HG02938 (cell line): ENCODE measurements around the gene PORCN.

Experiments used
- ATAC-seq: cut with Tn5 transposase; IDR thresholded peaks from one replicate; pipeline ENCODE4 v1.9.1; 2021; ENCODE audit warnings: mild to moderate bottlenecking, moderate library complexity; ENCODE audit not compliant: unreplicated experiment

PORCN gene

DNA sequence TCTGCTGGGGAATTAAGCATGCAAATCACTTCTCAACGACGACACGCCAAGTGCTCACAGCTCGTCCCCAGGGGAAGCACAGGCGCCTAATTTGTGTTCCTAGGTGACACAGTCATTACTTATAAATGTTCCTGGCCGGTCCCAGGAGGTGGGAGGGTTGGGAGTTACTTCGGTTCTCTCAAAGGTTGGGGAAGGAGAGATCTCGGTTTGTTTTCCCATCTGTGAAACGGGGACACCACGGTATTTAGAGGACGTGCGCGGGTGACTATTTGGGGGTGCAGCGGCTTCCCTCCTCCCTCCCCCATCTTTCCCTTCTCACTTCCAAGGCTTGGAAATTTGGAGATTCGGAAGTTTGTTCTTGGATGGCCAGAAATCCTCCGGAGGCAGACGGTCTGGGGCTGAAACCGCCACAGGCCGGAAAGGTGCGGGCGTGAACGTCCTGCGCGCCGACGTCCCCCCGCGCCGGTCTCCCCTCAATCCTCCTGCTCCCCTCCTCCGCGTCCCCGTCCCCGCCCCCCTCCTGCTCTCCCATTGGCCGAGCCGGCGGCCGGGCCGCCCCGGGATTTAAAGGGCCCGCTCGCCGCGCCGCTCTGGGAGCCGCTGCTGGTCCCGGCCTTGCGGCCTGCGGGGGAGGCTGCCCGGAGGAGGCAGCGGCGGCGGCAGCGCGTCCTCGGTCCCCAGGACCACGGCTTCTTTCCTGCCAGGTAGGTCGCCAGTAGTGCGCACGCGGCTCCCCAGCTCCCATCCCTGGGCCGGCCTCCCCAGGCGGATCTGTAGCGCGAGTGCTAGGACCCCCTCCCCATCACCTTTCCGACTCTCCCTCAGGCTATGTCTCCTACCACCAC lies at the start of gene PORCN:
Gene PORCN, plus strand, starts transcription at position 593 of the 845 bp plus-strand sequence. CDS start 829 bp downstream, outside the sequence.
- peak; percentile 73 for ATAC-seq

DNA sequence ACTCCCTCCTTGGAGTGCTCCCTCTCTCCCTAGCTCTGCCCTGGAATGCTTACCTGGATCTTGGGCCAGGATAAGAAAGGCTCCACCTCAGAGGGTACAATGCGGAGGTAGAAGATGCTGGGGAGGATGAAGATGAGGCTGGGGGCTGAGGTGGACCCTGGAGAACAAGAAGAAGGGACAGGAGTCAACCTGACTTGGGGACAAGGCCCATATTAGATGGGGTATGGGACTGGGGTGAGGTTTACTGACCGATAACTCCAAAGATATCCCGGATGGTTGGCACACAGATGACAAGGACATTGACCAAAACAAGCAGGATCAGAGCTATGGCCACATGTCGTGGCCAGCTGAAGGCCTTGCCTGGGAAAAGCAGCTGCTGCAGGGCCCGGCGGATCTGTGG lies 49.3 kb upstream of the PORCN start:
- ATAC-seq: no peak

DNA sequence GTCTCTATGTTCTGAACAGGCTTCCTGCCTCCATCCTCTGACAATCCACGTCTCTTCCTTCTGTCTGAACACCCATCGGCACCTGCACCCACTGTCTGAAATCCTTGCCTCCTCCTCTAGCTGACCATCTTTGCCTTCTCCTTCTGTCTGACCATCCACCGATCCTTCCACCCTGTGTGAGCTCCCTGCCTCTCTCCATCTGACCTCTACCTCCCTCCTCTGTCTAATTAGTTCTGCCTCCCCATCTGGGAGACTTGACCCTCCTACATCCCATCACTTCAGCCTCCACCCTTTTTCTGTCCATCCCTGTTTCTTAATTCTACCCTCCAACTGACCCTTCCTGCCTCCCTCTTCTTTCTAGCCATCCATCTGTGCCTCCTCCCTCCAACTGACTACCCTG lies 48.8 kb upstream of the PORCN start:
- ATAC-seq: no peak

DNA sequence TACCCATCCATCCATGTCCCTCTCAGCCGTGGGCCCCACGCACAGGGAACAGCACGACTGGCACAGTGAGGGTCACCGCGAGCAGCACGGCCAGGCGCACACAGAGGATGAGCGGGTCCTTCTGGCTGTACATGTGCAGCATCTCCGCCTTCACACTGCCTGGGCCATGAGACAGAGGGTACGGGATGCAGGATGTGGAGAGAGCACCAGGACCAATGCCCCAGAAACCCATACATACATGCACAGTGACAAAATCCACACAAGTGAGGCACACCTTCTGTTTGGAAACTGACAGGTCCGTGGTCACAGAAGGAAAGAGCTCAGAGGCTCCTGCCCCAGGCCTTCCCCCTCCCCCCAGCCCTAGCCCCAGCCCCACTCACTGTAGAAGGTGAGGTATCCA lies 48.2 kb upstream of the PORCN start:
- ATAC-seq: no peak

DNA sequence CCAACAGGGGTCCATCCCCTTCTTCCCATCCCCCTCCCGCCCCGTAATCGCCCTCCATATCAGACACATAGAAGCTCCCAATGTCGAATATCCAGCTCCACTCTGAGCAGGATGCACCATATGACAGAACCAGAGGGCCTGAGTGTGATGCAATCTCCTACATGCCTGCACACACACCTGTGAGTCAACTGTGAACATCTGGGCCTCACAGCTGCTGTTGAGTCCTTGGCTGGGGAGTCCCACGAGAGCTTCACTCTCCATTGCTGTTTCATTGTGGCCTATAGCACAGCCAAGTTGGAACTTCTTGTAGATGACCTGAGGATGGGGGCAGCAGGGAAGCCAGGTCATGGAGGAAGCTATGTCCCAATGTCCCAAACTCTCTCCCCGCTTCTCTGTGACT lies 47.0 kb upstream of the PORCN start:
- no peak for ATAC-seq

DNA sequence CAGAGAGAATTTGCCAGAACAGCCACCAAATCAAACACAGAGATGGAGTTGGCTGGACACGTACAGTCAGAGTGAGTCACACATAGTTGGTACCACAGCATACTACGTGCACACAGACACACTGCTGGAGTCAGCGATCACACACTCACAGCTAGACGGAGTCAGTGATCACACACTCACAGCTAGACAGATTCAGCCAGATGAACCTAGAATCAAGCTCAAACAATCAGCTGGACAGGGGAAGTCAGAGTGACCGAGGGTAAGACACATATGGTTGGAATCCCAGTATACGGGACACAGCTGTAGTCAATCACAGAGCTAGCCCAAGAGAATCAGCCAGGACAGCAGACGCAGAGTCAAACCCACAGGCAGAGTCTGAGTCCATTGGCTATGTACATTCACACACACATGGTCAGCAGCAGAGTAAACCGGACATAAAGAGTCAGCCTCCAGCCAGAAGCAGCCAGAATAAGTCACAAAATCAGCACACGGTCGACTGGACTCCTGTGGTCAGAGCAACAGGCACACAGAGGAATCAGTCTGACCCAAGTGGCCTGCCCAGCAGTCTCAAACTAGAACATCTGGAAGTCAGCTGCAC lies 43.4 kb upstream of the PORCN start:
- ATAC-seq: no peak

DNA sequence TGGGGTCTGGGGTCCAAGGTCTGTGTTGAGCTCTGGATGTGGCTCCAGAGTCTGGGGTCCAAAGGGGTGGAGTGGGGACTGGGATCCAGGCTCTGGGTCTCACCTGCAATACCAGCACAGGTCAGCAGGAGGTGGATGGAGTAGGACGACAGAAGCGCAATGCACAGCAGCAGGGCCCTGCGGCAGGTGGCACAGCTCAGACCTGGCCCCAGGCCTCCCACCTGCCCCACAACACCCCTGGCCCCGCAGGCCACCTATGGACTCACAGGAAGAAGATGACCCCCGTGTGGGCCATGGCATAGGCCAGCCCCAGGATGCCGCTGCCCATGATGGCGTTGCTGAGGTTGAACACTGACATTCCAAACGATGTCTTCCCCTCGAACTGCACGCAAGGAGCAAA lies 42.1 kb upstream of the PORCN start:
- no peak for ATAC-seq

DNA sequence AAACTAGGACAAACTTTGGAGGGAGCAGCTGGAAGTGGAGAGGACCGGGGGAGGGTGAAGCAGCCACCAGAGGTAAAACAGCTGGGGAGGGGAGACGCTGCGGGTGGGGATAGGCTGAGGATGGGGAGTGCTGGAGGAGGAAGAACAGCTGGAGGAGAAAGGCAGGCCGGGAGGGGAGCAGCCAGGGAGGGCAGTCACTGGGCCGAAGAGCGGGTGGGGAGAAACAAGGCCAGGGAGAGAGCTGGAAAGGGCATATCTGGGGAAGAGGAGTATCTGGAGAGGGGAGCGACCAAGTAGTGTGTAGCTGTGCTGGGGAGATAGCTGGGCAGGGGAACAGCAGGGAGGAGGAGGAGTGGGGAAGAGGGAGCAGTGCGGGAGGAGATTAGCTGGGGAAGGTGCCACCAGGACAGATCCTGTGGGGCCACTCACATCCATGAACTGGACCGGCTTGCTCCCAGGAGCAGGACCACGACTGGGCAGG lies 41.5 kb upstream of the PORCN start:
- no peak for ATAC-seq

DNA sequence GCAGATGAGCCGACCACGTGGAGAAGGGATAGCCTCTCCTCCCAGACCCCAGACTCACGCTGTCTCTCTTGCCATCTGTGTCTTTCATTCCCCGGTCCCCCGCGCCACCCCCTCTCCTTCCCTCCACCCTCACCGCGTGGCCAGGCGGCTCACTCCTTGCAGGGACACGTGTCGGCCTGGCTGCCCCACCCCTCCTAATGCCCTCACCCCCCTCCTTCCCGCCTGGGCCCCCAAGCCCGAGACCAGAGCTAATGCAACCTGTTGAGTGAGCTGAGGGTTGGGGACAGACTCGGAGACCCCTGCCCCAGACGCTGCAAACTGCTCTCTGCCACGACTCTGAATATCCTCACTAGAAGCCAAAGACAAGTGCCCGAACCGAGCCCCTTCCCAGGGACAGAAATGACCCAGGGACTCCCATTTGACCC lies 40.5 kb upstream of the PORCN start:
- no peak for ATAC-seq

DNA sequence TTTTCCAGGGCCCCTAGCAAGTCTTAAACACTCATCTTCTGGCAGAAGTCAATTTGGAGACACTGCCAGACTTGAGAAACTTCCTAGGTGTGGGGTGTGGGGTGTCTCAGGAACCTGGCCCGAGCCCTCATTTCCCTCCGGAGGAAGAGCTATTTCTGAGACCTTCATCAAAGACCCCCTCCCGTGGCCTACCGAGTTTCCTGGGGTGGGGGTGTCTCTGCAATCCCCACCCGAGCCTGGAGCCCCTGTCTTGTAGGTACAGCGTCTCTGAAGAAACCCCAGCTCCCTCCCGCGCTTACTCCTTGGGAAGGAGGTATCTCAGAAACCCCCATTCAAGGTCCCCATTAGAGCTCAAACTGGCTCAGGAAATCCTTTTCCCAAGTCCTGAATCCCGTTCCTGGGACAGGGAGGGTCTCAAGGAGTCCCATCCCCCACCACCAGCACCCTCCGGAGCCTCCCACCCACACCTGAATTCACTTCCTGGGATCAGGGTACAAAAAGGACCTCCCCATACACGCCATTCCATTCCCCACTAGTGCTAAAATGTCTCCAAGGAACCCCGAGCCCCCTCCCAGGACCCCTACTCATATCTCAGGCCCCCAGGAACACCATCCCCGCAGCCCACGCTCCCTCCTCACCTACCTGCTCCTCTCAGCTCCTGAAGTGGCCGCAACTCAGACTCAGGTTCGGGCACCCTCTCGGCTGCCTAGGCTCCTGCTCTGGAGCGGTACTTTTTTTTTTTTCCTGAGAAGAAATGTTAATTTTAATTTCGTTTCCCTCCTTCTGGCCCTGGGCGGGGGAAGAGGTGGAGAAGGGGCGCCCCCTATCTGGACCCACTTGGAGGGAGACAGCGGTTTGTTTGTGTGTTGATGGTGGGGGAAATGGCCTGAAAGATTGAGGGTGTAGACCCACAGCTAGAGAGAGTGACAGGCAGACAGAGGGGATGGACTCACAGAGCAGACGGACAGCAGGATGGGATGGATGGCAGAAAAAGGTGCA lies 39.8 kb upstream of the PORCN start:
- no peak for ATAC-seq

DNA sequence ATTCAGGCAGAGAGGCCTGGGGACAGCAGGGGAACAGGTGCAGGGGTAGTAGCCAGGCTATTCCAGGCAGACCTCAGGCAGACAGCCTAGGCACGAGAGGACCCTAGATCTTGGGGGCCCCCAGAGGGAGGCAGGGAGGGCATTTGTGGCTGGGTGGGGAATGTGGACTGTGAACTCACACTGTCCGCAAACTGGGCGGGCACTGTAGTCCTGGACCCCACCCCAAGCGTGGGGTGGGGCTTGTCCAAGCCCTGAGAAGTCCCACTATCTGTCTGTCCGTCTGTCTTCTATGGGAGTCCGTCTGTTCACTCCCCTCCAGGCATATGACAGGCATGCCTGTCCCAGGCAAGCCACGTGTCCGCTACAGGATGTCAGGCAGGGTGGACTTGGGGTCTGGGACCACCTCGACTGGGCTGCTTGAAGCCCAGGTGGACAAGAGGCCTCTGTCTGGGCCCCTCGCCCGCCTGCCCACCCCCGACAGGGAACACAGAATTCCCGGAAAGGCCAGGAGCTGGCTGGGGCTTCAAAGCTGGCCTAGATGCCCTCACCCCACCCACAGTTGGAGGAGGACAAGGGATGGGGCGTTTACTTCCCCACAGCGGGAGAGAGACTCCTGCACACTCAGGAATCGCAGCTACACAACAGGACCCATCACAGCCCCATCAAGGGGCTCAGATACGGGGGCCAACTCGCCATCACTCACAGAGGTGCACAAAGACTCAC lies 38.5 kb upstream of the PORCN start, which contains the start of gene SLC38A5:
Gene SLC38A5, minus strand, starts transcription at position 151 of the 723 bp plus-strand sequence. CDS start 2,336 bp downstream, outside the sequence.
- ATAC-seq: no peak

DNA sequence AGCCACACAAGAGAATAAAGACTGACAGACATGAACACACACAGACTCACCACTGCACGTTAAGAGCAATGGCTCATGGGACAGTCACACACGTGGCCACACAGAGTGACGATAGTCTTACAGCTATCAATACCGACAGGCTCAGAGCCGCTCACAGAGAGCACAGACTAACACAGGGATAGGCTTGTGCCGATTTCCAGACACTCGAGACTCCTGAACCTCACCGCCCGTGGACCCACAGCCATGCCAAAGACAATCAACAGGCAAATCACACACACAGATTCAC lies 38.0 kb upstream of the PORCN start:
- no peak for ATAC-seq

DNA sequence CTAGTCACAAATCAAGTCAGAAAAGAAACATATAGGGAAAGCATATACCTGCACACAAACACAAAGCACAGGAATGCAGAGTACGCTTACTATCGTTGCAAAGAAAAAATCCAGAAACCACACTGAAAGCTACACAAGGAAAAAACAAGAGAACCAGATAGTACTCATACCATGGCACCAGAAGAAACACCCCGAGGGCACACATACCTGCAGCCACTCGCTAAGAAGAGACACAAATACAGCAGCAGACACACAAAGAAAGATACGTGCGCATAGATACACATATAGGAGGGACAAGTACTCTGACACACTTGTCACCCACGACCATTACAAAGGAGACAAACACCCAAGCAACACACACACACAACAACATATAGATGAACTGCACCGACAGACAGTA lies 37.3 kb upstream of the PORCN start:
- no peak for ATAC-seq

DNA sequence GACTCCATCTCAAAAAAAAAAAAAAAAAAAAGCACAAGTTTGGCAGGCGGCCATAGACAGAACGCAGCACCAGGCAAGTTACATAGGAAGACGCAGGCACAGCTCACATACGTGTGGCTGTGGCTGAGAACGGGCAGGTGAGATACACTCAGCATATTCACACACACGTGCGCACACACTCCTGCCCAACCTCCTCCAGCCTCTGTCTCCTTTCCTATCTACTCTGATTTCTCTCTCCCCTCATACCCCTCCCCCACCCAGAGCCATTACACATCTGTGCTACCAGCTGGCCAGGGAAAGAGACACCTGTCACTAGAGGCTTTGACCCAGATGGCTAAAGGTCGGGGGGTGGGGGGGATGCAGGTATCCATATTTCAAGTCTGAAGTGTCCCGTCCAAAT lies 36.6 kb upstream of the PORCN start:
- no peak for ATAC-seq

DNA sequence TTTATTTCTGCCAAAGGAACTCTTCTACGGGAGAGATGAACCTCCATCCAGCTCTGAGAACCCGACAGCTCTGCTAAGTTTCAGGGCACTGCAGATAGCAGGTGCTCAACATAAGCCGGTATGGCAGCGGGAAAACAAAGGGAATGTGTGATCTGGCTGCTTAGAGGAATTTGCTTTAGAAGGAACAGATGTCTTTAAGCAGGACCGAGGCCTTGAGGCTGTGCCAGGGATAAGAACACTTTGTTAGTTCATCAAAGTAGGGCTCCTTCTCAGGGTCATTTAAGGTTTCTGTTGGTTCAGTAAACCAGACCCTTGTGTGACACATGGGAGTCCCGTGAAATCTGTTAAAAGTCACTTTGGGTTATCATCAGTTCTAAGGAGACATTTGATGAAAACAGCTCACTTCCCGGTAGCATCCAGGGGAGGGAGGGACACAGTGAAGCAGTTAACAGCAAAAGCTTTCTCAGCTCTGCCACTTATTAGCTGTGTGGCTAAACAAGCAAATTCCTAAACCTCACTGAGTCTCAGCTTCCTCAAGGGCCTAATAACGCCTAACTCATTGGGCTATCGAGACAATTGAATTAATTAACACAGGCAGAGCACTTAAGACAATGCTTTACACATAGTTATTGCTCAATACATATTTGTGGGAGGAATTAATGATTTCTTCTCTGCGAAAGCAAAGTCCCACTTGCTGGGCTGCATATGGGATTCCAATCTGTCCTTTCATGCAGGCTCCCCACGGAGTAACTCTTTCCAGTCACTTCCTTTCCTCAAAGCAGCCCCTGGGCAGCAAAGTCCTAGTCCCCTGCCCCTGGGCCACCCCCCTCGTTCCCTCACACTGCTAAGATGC lies 35.7 kb upstream of the PORCN start:
- ATAC-seq: no peak

DNA sequence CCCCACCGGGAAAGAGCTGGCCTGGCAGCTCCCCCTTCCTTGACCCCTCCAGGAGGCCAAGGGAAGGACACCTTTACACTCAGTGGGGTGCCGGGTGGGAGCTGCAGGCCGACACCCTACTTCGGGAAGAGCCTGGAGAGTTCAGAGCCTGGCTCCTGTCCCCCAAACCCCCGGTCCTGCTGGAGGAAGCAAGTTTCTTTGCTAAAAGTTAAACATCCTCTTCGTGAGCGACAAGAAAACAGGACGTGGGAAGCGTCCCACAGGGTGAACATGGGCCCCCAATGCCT lies 35.1 kb upstream of the PORCN start:
- ATAC-seq: no peak

DNA sequence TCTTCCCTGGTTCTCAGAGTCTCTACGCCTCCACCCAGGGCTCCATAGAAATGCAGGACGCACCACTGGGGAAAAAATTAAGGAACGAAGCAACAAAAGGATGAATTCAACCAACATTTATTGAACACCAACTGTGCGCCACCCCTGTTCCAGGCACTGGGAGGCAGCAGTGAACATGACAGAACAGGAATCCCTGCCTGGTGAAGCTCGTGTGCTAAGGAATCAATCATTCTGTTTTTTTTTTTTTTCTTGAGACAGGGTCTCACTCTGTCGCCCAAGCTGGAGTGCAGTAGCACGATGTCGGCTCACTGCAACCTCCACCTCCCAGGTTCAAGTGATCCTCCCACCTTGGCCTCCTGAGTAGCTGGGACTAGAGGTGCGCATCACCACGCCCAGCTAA lies 34.7 kb upstream of the PORCN start:
- ATAC-seq: no peak

DNA sequence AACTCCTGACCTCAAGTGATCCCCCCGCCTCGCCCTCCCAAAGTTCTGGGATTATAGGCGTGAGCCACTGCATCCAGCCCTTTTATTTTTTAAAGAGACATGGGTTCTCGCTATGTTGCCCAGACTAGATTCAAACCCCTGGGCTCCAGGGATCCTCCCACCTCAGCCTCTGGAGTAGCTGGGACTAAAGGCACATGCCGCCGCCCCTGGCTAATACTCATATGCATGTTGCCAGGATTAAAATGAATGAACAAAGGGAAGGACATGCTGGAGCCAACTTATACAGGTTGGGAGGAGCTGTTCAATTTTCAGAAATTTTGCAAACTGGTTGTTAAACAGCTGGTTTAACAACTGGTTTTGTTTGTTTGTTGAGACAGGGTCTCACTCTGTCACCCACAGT lies 34.2 kb upstream of the PORCN start:
- no peak for ATAC-seq

DNA sequence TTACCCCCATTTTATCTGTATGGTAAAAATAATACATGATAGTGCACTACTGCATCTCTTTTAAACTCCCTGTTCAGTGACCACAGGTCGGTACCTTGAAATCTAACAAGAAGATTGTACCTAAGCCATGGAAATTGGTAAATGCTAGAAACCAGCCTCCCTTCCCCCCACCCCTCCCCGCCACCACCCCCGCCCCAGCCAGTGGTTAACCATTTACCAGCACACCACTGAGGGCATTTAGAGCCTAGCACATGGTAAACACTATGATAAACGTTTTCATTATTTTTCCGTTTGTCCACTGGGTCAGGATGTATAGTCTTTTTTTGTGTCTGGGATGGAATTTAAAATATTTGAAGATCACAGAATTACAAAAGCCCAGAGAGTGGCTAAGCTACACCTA lies 33.5 kb upstream of the PORCN start:
- no peak for ATAC-seq
